SK-N-MC (cell line): ENCODE results near the gene S100A7A.
"Not testable (repeated sequence)": the region's sequence is repeated elsewhere in the genome, so short reads cannot be mapped to it uniquely, and the experiment has no call there.

ENCODE experiments used
- DNase-seq: peaks from one replicate; pipeline ENCODE4 v3.0.0-alpha.2; 2011; ENCODE audit warnings: low read depth, low spot score
- H3K27ac ChIP-seq: fragments of 200-600 bp; sonication (generic); 2 replicates; pipeline ENCODE4 v1.5.1; 2016; ENCODE audit warnings: mixed run types
- H3K36me3 ChIP-seq: fragments of 200-600 bp; sonication (generic); 2 replicates; pipeline ENCODE4 v1.6.1; 2017; ENCODE audit warnings: antibody characterized with exemption, low read length, mixed read lengths; ENCODE audit not compliant: insufficient read depth
- H3K4me3 ChIP-seq: fragments of 200-600 bp; sonication (generic); 2 replicates; pipeline ENCODE4 v1.5.1; 2016
- H3K9ac ChIP-seq: fragments of 200-600 bp; sonication (generic); 2 replicates; pipeline ENCODE4 v1.8.0; 2017; ENCODE audit warnings: mixed run types, mixed read lengths; ENCODE audit not compliant: insufficient read length
- H3K9me3 ChIP-seq: fragments of 200-600 bp; sonication (generic); 2 replicates; pipeline ENCODE4 v1.6.1; 2017; ENCODE audit warnings: low read depth, mild to moderate bottlenecking, antibody characterized with exemption, low read length, moderate library complexity, mixed read lengths
- EZH2 ChIP-seq: fragments of 200-600 bp; sonication (generic); IDR thresholded peaks from one replicate; pipeline ENCODE4 v1.6.1; 2017; ENCODE audit warnings: antibody characterized with exemption
- FOXP2 ChIP-seq: optimal IDR thresholded peaks from 2 replicates; pipeline ENCODE3; 2011; ENCODE audit warnings: mild to moderate bottlenecking, moderate library complexity; ENCODE audit not compliant: insufficient read depth; ENCODE audit errors: extremely low read length, control extremely low read depth
- POLR2AphosphoS5 ChIP-seq: IDR thresholded peaks from 2 replicates; pipeline ENCODE4 v1.6.1; 2012; ENCODE audit warnings: mild to moderate bottlenecking, low read depth, low read length, borderline replicate concordance

Gene S100A7A

DNA sequence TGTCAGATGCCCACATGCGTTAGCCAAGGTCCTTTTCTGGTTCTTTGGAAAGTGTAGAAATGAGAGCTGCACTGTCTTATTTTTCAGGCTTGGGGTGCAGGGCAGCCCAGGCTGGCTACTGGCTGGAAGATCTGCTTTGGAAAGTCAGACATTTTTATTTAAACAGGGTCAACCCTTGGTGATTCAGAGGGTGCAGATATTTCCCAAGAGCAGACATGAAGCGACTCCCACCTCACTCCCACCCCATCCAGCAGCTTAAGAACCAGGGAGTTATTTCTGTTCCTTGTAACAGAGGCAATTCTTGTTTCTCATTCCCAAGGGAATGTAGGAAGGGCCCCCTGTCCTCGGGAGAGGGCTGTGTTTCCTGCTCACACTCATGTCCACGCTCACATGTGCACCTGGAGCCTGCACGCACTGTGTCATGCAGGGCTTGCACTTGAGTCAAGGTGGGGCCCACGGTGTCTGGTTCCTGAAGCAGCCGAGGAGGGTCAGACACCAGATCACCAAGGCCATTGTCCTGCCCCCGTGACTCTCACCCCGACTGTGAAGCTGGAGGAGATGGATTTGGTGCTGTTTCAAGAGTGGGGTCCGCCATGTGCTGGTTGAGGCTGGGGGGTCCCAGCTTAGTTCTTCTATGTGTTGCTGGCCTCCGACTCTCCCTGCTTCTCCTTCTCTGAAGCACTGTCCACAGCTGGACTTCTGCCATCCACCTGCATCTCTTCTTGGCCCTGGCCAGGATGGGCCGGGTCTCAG, 992 bp downstream of the S100A7A start:
- no peak overlapping the region for H3K9ac ChIP-seq
- DNase-seq = no peak
- no peak for TF ChIP-seq FOXP2
- no peak overlapping the region for H3K4me3 ChIP-seq
- no peaks in the 10 kb centered on the region for H3K36me3 ChIP-seq
- no peak overlapping the region for H3K27ac ChIP-seq
- H3K9me3 ChIP-seq = no peaks in the 10 kb centered on the region

DNA sequence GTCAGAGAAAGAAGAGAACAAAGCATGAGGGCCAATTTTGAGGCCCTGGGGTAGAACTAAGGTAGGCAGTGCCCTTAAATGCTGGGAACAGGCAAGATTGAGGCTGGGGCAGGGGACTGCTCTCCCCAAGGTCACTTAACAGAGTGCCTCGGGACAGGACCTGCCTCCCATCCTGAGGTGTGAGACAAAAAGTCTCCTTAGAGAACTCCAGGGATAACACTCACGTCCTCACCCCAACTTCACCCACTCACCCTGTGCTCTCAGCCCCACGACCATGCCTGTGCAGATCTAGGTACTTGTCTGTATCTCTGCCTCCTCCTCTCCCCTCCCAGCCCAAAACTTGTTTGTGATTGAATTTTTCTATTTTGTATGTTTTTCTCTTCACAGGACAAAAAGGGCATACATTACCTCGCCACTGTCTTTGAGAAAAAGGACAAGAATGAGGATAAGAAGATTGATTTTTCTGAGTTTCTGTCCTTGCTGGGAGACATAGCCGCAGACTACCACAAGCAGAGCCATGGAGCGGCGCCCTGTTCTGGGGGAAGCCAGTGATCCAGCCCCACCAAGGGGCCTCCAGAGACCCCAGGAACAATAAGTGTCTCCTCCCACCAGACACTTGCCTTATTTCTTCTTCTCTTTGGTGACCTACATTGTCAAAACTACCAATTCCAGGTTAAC, 2.6 kb downstream of the S100A7A start:
- DNase-seq, H3K36me3 ChIP-seq, H3K9me3 ChIP-seq, H3K4me3 ChIP-seq, H3K27ac ChIP-seq, H3K9ac ChIP-seq: not testable (repeated sequence)

- not testable (repeated sequence) for H3K9me3 ChIP-seq, H3K36me3 ChIP-seq, H3K27ac ChIP-seq, H3K9ac ChIP-seq, DNase-seq, H3K4me3 ChIP-seq
Observed at GRCh38 chr1:153419436-153419793, 3.1 kb downstream of the S100A7A start.

DNA sequence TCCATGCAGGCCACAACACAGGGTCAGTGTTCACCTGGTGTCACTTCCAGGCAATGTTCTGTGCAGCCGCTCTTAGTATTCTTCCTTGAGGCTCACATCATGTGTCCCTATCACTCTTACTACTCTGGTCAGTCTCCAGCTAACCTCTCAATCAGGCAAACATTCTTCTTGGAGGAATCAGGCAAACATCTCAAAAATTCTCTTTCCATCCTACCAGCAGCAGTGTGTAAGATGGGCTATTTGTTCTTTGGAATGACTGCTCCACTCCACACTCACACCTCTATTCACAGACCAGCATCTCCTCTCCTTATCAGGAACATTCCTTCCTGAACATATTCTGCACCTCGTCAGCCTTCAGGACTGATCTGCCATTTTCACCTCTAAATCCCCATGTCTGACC, 4.0 kb downstream of the S100A7A start:
- Histone ChIP-seq H3K27ac (no peak overlapping the region), H3K4me3 (no peak overlapping the region), H3K36me3 (no peaks in the 10 kb centered on the region), H3K9me3 (no peaks in the 10 kb centered on the region), H3K9ac (no peak overlapping the region)
- no peak for TF ChIP-seq EZH2
- TF ChIP-seq FOXP2 = no peak
- no peak for TF ChIP-seq POLR2AphosphoS5
- no peak for DNase-seq

DNA sequence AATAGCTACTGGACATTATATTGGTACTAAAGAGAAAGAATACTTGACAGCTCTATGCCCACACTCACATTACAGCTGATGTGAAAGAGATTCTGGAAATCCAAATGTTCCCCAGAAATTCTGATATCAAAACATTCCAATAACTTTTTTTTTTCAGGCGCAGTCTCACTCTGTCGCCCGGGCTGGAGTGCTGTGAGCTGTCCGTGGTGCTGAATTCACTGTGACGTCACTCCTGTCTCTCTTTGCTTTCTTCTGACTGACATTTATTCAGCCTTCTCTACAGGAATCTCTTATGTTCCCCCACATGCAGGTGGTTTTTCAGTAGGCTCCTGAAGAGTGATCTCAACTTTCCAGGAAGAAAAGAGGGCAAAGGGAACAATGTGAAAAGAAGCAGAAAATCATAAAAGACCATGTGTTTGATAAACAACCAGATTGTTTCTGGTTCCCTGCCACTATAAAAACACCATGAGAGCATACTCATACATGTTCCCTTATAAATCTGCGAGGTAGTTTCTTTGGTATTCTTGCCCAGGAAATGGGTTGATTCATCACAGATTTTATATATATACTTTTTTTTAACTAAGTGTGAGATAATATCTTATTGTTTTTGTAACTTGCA, 6.2 kb downstream of the S100A7A start:
- Histone ChIP-seq H3K36me3 (no peaks in the 10 kb centered on the region), H3K27ac (no peak overlapping the region)
- DNase-seq = peak; percentile 8

DNA sequence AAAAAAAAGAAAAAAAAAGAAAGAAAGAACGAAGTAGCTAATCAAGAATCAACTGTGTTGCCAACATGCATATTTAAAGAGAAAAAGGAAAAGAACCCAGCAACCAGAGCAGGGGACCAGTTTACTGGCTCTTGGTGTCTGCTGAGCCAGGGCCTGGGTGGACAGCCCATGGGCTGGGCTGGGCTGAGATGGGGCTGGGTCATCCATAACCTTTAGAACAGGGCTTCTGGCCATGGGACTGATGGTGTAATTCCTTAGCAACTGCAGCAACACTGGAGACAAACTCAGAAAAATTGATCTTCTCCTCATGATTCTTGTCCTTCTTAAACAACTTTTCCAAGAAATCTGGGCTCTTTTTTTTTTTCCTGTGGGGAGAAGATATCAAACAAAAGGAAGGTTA, 10.5 kb downstream of the S100A7A start:
- TF ChIP-seq FOXP2 (no peak), EZH2 (no peak), POLR2AphosphoS5 (no peak)
- no peaks in the 10 kb centered on the region for H3K9me3 ChIP-seq
- no peak overlapping the region for H3K4me3 ChIP-seq
- no peak for DNase-seq
- no peaks in the 10 kb centered on the region for H3K36me3 ChIP-seq
- no peak overlapping the region for H3K27ac ChIP-seq
- H3K9ac ChIP-seq = no peak overlapping the region

More for the DNA sequence above, 6.2 kb downstream of the S100A7A start:
- TF ChIP-seq POLR2AphosphoS5 = no peak
- Histone ChIP-seq H3K9ac (no peak overlapping the region), H3K9me3 (no peaks in the 10 kb centered on the region), H3K4me3 (no peak overlapping the region)

DNA sequence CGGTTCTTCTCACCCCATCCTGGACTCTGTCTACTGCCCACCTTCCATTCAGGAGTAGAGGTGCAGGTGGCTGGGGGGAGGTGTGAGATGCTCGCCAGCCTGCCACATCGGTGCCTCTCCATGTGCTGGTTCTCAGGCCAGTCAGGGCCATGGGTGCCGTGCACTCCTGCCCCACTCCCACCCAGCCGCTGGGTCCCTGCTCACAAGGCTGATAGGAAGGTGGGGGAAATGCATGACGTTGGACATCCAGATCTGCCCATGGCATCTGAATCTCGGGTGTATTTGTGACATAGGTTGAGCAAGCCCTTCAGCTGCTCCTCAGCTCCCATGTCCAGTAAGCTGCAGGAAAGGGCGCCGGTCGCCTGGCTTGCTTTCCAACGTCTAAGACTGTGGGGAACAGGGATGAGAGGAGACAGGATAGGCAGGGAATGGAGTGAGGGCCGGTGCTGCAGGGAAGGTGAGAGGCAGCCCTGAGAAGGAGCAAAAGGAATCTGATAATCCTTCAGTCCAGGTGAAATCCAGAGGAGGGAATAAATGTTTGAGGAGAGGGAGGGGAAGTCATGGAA, 11.8 kb downstream of the S100A7A start:
- no peak overlapping the region for H3K4me3 ChIP-seq
- DNase-seq = no peak
- no peak overlapping the region for H3K9ac ChIP-seq
- TF ChIP-seq POLR2AphosphoS5 (no peak), EZH2 (no peak), FOXP2 (no peak)
- H3K9me3 ChIP-seq = no peaks in the 10 kb centered on the region
- H3K27ac ChIP-seq = no peak overlapping the region
- H3K36me3 ChIP-seq = no peaks in the 10 kb centered on the region

- no peak overlapping the region for H3K9ac ChIP-seq
- H3K4me3 ChIP-seq = no peak overlapping the region
- H3K27ac ChIP-seq = no peak overlapping the region
- no peaks in the 10 kb centered on the region for H3K36me3 ChIP-seq
- TF ChIP-seq POLR2AphosphoS5 = no peak
- TF ChIP-seq EZH2 = no peak
- no peak for TF ChIP-seq FOXP2
- H3K9me3 ChIP-seq = no peaks in the 10 kb centered on the region
- DNase-seq = no peak
Observed at GRCh38 chr1:153428791-153429190, 12.5 kb downstream of the S100A7A start.
